Ishikawa (cell line): Measurements from ENCODE around the gene RGS9.

Source experiments
- CEBPB ChIP-seq: IDR thresholded peaks from 2 replicates; pipeline ENCODE4 v1.6.1; 2012
- CREB1 ChIP-seq: IDR thresholded peaks from 2 replicates; pipeline ENCODE4 v1.6.1; 2012; ENCODE audit warnings: low read depth
- EP300 ChIP-seq: IDR thresholded peaks from 2 replicates; pipeline ENCODE4 v1.6.1; 2012; ENCODE audit warnings: borderline replicate concordance
- FOXM1 ChIP-seq: IDR thresholded peaks from 2 replicates; pipeline ENCODE4 v1.6.1; 2012; ENCODE audit warnings: low read depth, borderline replicate concordance
- NFIC ChIP-seq: IDR thresholded peaks from 2 replicates; pipeline ENCODE4 v1.6.1; 2012
- RAD21 ChIP-seq: IDR thresholded peaks from 2 replicates; pipeline ENCODE4 v1.6.1; 2012; ENCODE audit warnings: low read depth
- REST ChIP-seq: IDR thresholded peaks from 2 replicates; pipeline ENCODE4 v1.6.1; 2012; ENCODE audit warnings: low read depth, mild to moderate bottlenecking
- TAF1 ChIP-seq: IDR thresholded peaks from 2 replicates; pipeline ENCODE4 v1.6.1; 2012; ENCODE audit warnings: low read depth, mild to moderate bottlenecking
- TCF12 ChIP-seq: IDR thresholded peaks from 2 replicates; pipeline ENCODE4 v1.6.1; 2012; ENCODE audit warnings: low read depth
- TEAD4 ChIP-seq: IDR thresholded peaks from 2 replicates; pipeline ENCODE4 v1.6.1; 2012
- YY1 ChIP-seq: IDR thresholded peaks from 2 replicates; pipeline ENCODE4 v1.6.1; 2012; ENCODE audit warnings: low read depth
- TF ChIP-seq, protein P1 (sequence below): IDR thresholded peaks from 2 replicates; pipeline ENCODE4 v1.6.1; 2012

GRCh38 chr17:65103896-65104295 is 33.3 kb upstream of the RGS9 start:
- TF ChIP-seq CEBPB (no peak), FOXM1 (no peak), NFIC (peak; percentile 57), TCF12 (peak; percentile 67), CREB1 (no peak), RAD21 (peak; percentile 3; the same call in 1 of the 2 replicates), TAF1 (no peak), YY1 (no peak), TEAD4 (no peak), EP300 (peak; percentile 69; the same call in 1 of the 2 replicates), REST (no peak)
- TF ChIP-seq, protein P1, sequence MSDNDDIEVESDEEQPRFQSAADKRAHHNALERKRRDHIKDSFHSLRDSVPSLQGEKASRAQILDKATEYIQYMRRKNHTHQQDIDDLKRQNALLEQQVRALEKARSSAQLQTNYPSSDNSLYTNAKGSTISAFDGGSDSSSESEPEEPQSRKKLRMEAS, result peak; percentile 24; the same call in 1 of the 2 replicates
